NCI-H345 treated with DMSO at 0.1 percent for 48 hours (cell line): ENCODE measurements around the gene MGAT4A.

ENCODE experiments used
- DNase-seq: peaks from one replicate; lab custom pipeline; 2025; ENCODE audit not compliant: unreplicated experiment; lab: John Stamatoyannopoulos, UW

Gene MGAT4A

GRCh38 chr2:98704499-98705332 is 26.2 kb downstream of the MGAT4A start:
- peak; percentile 14 for DNase-seq

- DNase-seq, result no peak
Measured at GRCh38 chr2:98703738-98704137, 27.2 kb downstream of the MGAT4A start.

GRCh38 chr2:98702858-98703620 is 27.9 kb downstream of the MGAT4A start:
- no peak for DNase-seq

GRCh38 chr2:98702127-98702802 is 28.7 kb downstream of the MGAT4A start:
- no peak for DNase-seq

- no peak for DNase-seq
Measured at GRCh38 chr2:98701230-98701629, 29.7 kb downstream of the MGAT4A start.

GRCh38 chr2:98698896-98699295 is 32.0 kb downstream of the MGAT4A start:
- no peak for DNase-seq

- DNase-seq, result no peak
Measured at GRCh38 chr2:98697651-98698337, 33.1 kb downstream of the MGAT4A start.

- DNase-seq, result no peak
Measured at GRCh38 chr2:98696200-98696599, 34.7 kb downstream of the MGAT4A start.

- no peak for DNase-seq
Measured at GRCh38 chr2:98695255-98695654, 35.7 kb downstream of the MGAT4A start.

- no peak for DNase-seq
Measured at GRCh38 chr2:98693477-98693876, 37.5 kb downstream of the MGAT4A start.

GRCh38 chr2:98692090-98693054 is 38.6 kb downstream of the MGAT4A start:
- no peak for DNase-seq

- DNase-seq, result no peak
Measured at GRCh38 chr2:98691303-98691702, 39.6 kb downstream of the MGAT4A start.

- no peak for DNase-seq
Measured at GRCh38 chr2:98685930-98686887, 44.7 kb downstream of the MGAT4A start.

- no peak for DNase-seq
Measured at GRCh38 chr2:98683728-98684127, 47.2 kb downstream of the MGAT4A start.

GRCh38 chr2:98676742-98677141 is 54.2 kb downstream of the MGAT4A start:
- no peak for DNase-seq

- no peak for DNase-seq
Measured at GRCh38 chr2:98674233-98674964, 56.5 kb downstream of the MGAT4A start.

- DNase-seq, result no peak
Measured at GRCh38 chr2:98669675-98670074, 61.3 kb downstream of the MGAT4A start.

GRCh38 chr2:98665677-98666076 is 65.3 kb downstream of the MGAT4A start:
- DNase-seq, result no peak
